Activated naive CD4-positive, alpha-beta T cell treated with anti-CD3 and anti-CD28 coated beads, Interleukin-2, amount 50 U/mL, for 72 hours (primary cell): ENCODE measurements around the gene CLEC16A. TPM values are rescaled to one million over a fixed set of nuclear protein-coding genes. Genes with fewer than 3 reads are reported as not detected.
A peak's percentile ranks its signal among the peaks of the same experiment; 100 is the strongest.

Experiments
- ATAC-seq, 2 donors: fragments of 150-1000 bp; cut with Tn5 transposase; 2 replicates each; pipeline ENCODE4 v1.10.0; 2021; ENCODE audit warnings: mild to moderate bottlenecking in 2 of 2, moderate library complexity in 2 of 2
- DNase-seq, 2 donors: peaks; one replicate each; pipeline ENCODE4 v3.0.0; 2021 to 2022; ENCODE audit warnings: low spot score in 2 of 2
- H3K27ac Mint-ChIP-seq, 2 donors: one replicate each; pipeline ENCODE4 v1.8.0; 2022; ENCODE audit warnings: mild to moderate bottlenecking in 2 of 2, mixed read lengths in 2 of 2
- H3K36me3 Mint-ChIP-seq, 2 donors: one replicate each; pipeline ENCODE4 v1.8.0; 2022; ENCODE audit warnings: mixed read lengths in 2 of 2
- H3K9me3 Mint-ChIP-seq, 2 donors: one replicate each; pipeline ENCODE4 v1.8.0; 2022; ENCODE audit warnings: mixed read lengths in 2 of 2
- total RNA-seq, 2 donors: library from RNA; stranded (reverse); gene quantifications; one replicate each; pipeline ENCODE4 v1.2.3, GENCODE V29; 2022

CLEC16A gene
- total RNA-seq, 2 donors from 2014 or later = 28.0 to 33.2 TPM

- ATAC-seq = no peak
- Mint-ChIP-seq H3K27ac (no peak overlapping the region), H3K9me3 (no peaks in the 10 kb centered on the region), H3K36me3 (peaks cover 28 to 39% of the 10 kb centered on the region in 2 donors)
- DNase-seq = no peak
Observed at GRCh38 chr16:11121083-11121608, 176.8 kb downstream of the CLEC16A start.

GRCh38 chr16:11121914-11122692 lies 177.7 kb downstream of the CLEC16A start:
- ATAC-seq (no peak), DNase-seq (no peak)
- Mint-ChIP-seq H3K36me3 (peaks cover 35 to 45% of the 10 kb centered on the region in 2 donors), H3K9me3 (no peaks in the 10 kb centered on the region), H3K27ac (no peak overlapping the region)

GRCh38 chr16:11123666-11124065 lies 179.3 kb downstream of the CLEC16A start:
- DNase-seq (no peak), ATAC-seq (no peak)
- Mint-ChIP-seq H3K36me3 (peaks cover 23 to 38% of the 10 kb centered on the region in 2 donors), H3K9me3 (no peaks in the 10 kb centered on the region), H3K27ac (no peak overlapping the region)

GRCh38 chr16:11125936-11126335 lies 181.6 kb downstream of the CLEC16A start:
- no peak for ATAC-seq
- Mint-ChIP-seq H3K9me3 (no peaks in the 10 kb centered on the region), H3K27ac (no peak overlapping the region), H3K36me3 (peaks cover 15 to 25% of the 10 kb centered on the region in 2 donors)
- no peak for DNase-seq

GRCh38 chr16:11126399-11127054 lies 182.2 kb downstream of the CLEC16A start:
- no peak for ATAC-seq
- DNase-seq = no peak
- Mint-ChIP-seq H3K9me3 (no peaks in the 10 kb centered on the region), H3K27ac (peak overlapping the region in 1 of 2 donors; percentile 67), H3K36me3 (peaks cover 15 to 25% of the 10 kb centered on the region in 2 donors)

GRCh38 chr16:11127610-11128195 lies 183.3 kb downstream of the CLEC16A start:
- peaks cover 9 to 25% of the 10 kb centered on the region in 2 donors for H3K36me3 Mint-ChIP-seq
- ATAC-seq (no peak), DNase-seq (no peak)
- H3K9me3 Mint-ChIP-seq = no peaks in the 10 kb centered on the region
- H3K27ac Mint-ChIP-seq = peak overlapping the region; percentile 17 to 96

GRCh38 chr16:11128211-11129141 lies 184.1 kb downstream of the CLEC16A start:
- DNase-seq = no peak
- no peak for ATAC-seq
- H3K36me3 Mint-ChIP-seq = peaks cover 9 to 23% of the 10 kb centered on the region in 2 donors
- peak overlapping the region; percentile 87 to 96 for H3K27ac Mint-ChIP-seq
- no peaks in the 10 kb centered on the region for H3K9me3 Mint-ChIP-seq

GRCh38 chr16:11129378-11129781 lies 185.0 kb downstream of the CLEC16A start:
- peaks cover 9 to 14% of the 10 kb centered on the region in 2 donors for H3K36me3 Mint-ChIP-seq
- DNase-seq (no peak), ATAC-seq (no peak)
- no peaks in the 10 kb centered on the region for H3K9me3 Mint-ChIP-seq
- H3K27ac Mint-ChIP-seq = peak overlapping the region in 1 of 2 donors; percentile 96

- peak overlapping the region in 1 of 2 donors; percentile 96 for H3K27ac Mint-ChIP-seq
- ATAC-seq (peak in 1 of 2 donors; percentile 21), DNase-seq (no peak)
- peaks cover 21 to 22% of the 10 kb centered on the region in 2 donors for H3K36me3 Mint-ChIP-seq
- H3K9me3 Mint-ChIP-seq = no peaks in the 10 kb centered on the region
Observed at GRCh38 chr16:11130978-11131665, 186.8 kb downstream of the CLEC16A start.

- H3K27ac Mint-ChIP-seq = peak overlapping the region; percentile 88 to 96
- H3K36me3 Mint-ChIP-seq = peaks cover 15 to 16% of the 10 kb centered on the region in 2 donors
- peak in 1 of 2 donors; percentile 56 for ATAC-seq
- no peak for DNase-seq
- H3K9me3 Mint-ChIP-seq = no peaks in the 10 kb centered on the region
Observed at GRCh38 chr16:11131706-11132105, 187.3 kb downstream of the CLEC16A start.

- DNase-seq = no peak
Observed at GRCh38 chr16:11133344-11133943, 189.1 kb downstream of the CLEC16A start.

GRCh38 chr16:11134722-11135463 lies 190.5 kb downstream of the CLEC16A start:
- H3K9me3 Mint-ChIP-seq = no peaks in the 10 kb centered on the region
- DNase-seq (no peak), ATAC-seq (no peak)
- no peak overlapping the region for H3K27ac Mint-ChIP-seq
- H3K36me3 Mint-ChIP-seq = peaks cover 15 to 20% of the 10 kb centered on the region in 2 donors

More at GRCh38 chr16:11133344-11133943, 189.1 kb downstream of the CLEC16A start:
- ATAC-seq = peak; percentile 15 to 51
- Mint-ChIP-seq H3K36me3 (peaks cover 14 to 15% of the 10 kb centered on the region in 2 donors), H3K27ac (no peak overlapping the region), H3K9me3 (no peaks in the 10 kb centered on the region)

GRCh38 chr16:11135464-11135973 lies 191.2 kb downstream of the CLEC16A start:
- no peak overlapping the region for H3K27ac Mint-ChIP-seq
- ATAC-seq (no peak), DNase-seq (no peak)
- no peaks in the 10 kb centered on the region for H3K9me3 Mint-ChIP-seq
- peaks cover 15 to 20% of the 10 kb centered on the region in 2 donors for H3K36me3 Mint-ChIP-seq

- Mint-ChIP-seq H3K9me3 (no peaks in the 10 kb centered on the region), H3K27ac (no peak overlapping the region), H3K36me3 (peaks cover 15 to 20% of the 10 kb centered on the region in 2 donors)
- no peak for DNase-seq
- ATAC-seq = no peak
Observed at GRCh38 chr16:11136600-11136999, 192.2 kb downstream of the CLEC16A start.
